Activated CD4-positive, alpha-beta memory T cell treated with anti-CD3 and anti-CD28 coated beads for 36 hours (primary cell): Measurements from ENCODE around the gene HSP90B1. TPM values are rescaled to one million over a fixed set of nuclear protein-coding genes. Genes with fewer than 3 reads are reported as not detected.

Source experiments
- CTCF ChIA-PET: fragments of 350-600 bp; sonication (Branson Sonifier 250); formaldehyde crosslinking; loops from one replicate; lab custom pipeline; 2021; ENCODE audit warnings: antibody characterized with exemption, inconsistent platforms; lab: Charles Lee
- POLR2A ChIA-PET: fragments of 350-600 bp; sonication (Branson Sonifier 250); formaldehyde crosslinking; loops from one replicate; lab custom pipeline; 2021; ENCODE audit warnings: antibody characterized with exemption; lab: Charles Lee
- DNase-seq: peaks from one replicate; pipeline ENCODE4 v3.0.0-alpha.2; 2020
- H3K27ac Mint-ChIP-seq: one replicate; pipeline ENCODE4 v1.8.0; 2021; ENCODE audit warnings: mixed read lengths
- H3K27me3 Mint-ChIP-seq: one replicate; pipeline ENCODE4 v1.8.0; 2021; ENCODE audit warnings: mixed read lengths
- H3K36me3 Mint-ChIP-seq: one replicate; pipeline ENCODE4 v1.8.0; 2021; ENCODE audit warnings: mixed read lengths
- H3K4me1 Mint-ChIP-seq: one replicate; pipeline ENCODE4 v1.8.0; 2021; ENCODE audit warnings: low read depth, mixed read lengths
- H3K4me3 Mint-ChIP-seq: one replicate; pipeline ENCODE4 v1.8.0; 2021; ENCODE audit warnings: mild to moderate bottlenecking, mixed read lengths
- H3K9me3 Mint-ChIP-seq: one replicate; pipeline ENCODE4 v1.8.0; 2021; ENCODE audit warnings: mixed read lengths
- intact Hi-C: fragments of 100-400 bp; cut with micrococcal nuclease; formaldehyde crosslinking; loops from one replicate; pipeline ENCODE4 v1.15.1; 2023
- total RNA-seq, 2 experiments: library from RNA; stranded (reverse); gene quantifications; one replicate each; pipeline ENCODE4 v1.2.3, GENCODE V29; 2021

The HSP90B1 gene
- total RNA-seq = 100 to 1,000 TPM; 452 to 453 TPM

DNA sequence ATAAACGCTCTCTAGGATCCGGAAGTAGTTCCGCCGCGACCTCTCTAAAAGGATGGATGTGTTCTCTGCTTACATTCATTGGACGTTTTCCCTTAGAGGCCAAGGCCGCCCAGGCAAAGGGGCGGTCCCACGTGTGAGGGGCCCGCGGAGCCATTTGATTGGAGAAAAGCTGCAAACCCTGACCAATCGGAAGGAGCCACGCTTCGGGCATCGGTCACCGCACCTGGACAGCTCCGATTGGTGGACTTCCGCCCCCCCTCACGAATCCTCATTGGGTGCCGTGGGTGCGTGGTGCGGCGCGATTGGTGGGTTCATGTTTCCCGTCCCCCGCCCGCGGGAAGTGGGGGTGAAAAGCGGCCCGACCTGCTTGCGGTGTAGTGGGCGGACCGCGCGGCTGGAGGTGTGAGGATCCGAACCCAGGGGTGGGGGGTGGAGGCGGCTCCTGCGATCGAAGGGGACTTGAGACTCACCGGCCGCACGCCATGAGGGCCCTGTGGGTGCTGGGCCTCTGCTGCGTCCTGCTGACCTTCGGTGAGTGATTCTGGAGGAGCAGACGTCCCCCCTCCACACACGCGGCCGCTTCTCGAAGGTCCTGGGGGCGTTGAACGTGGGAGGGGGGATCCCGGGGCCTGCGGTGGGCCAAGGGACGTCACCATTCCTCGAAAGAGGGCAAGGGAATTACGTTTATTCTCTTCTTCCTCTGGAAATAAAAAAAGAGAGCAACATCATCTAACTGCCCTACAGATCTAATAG lies at the start of gene HSP90B1:
Gene HSP90B1 (plus strand): TSS at position 377 of the 753 bp plus-strand sequence. CDS start 106 bp downstream, at position 483.
- Mint-ChIP-seq H3K4me1 (peaks cover 60% of the 10 kb centered on the region), H3K36me3 (peaks cover 52% of the 10 kb centered on the region), H3K27ac (peak within 1 kb of the TSS; percentile 97), H3K9me3 (no peaks in the 10 kb centered on the region), H3K4me3 (peak within 1 kb of the TSS; percentile 86), H3K27me3 (no peaks in the 10 kb centered on the region)
- ChIA-PET POLR2A (interaction anchor here (0.7 to 4.2 kb wide), 16 partner anchors 11 to 358 kb away, joined by 3 to 49 read pairs (median 6); partner anchors contain the start of genes HCFC2, NFYB and TDG), CTCF (interaction anchor here (1.0 to 1.3 kb wide), 4 partner anchors 28 to 179 kb away, joined by 3 to 4 read pairs (median 3); partner anchors contain the start of gene TDG)
- intact Hi-C loops = loop anchor here (1.0 to 5.0 kb wide), 8 partner anchors 22 to 1177 kb away; partner anchors contain the start of genes HCFC2, NFYB, NT5DC3 and TDG
- DNase-seq = peak; percentile 100

DNA sequence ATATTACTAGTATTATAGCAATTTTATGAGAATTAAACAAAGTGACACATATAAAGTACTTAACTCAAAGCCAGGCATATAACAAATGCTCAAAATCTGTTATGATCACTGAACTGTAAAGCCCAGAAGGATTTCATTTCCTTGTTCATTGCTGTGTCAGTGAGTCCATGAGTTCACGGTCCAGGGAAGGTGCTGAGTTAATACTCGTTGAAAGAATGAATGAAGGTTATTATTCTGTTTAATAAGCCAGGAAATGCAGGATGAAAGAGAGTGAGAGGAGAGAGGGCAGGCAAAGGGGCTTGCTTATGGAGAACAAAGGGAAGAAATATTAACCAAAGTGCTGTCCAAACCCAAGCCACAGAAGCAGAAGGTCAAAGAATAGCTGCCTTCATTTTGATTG lies 48.9 kb upstream of the HSP90B1 start:
- Mint-ChIP-seq H3K4me3 (no peak overlapping the region), H3K4me1 (peaks cover 22% of the 10 kb centered on the region), H3K36me3 (no peaks in the 10 kb centered on the region), H3K27ac (no peak overlapping the region), H3K9me3 (no peaks in the 10 kb centered on the region), H3K27me3 (no peaks in the 10 kb centered on the region)
- ChIA-PET CTCF (interaction anchor here (1.0 kb wide), 1 partner anchor 228 kb away, joined by 3 read pairs; no protein-coding TSS in a partner anchor), POLR2A (interaction anchor here (1.8 kb wide), 1 partner anchor 48 kb away, joined by 6 read pairs; the partner anchor contains the start of gene HSP90B1)
- no peak for DNase-seq
- intact Hi-C loops = no loop called here

DNA sequence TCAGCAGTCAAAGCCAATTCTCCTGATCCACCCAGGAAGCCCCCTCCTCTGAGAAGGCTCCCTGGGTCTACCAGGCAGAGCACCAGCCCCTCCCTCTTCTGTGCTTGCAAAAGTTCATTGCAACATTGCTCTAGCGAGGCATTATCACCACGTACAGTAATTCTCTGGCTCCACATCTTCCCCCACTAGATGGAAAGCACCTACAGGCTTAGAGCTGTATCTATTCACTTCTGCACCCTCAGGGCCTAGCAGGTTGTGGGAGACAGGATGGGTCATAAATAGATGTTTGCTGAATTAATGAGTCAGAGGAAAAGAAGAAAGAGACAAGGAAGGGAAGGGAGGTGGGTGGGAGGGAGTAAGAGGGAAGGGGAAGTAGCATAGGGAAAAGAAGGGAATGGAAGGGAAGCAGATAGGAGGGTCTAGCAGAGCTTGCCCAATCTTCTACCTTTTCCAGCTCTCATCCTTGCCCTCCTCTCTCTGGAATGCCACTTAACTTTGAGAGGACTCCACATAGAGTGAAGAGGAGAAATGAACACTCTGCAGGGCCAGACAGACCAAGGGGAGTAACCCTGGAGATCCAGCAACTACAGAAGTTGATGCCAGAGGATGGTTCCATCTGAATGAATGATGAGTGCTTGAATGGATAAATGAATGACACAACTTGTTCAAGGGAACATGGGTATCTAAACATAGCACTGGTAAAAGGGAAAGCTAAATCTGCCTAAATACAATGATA lies 47.2 kb upstream of the HSP90B1 start:
- Mint-ChIP-seq H3K27ac (no peak overlapping the region), H3K9me3 (no peaks in the 10 kb centered on the region), H3K4me1 (peaks cover 22% of the 10 kb centered on the region), H3K36me3 (no peaks in the 10 kb centered on the region), H3K4me3 (no peak overlapping the region), H3K27me3 (no peaks in the 10 kb centered on the region)
- no peak for DNase-seq
- intact Hi-C loops = no loop called here
- ChIA-PET CTCF (interaction anchor here (1.4 to 2.9 kb wide), 2 partner anchors 18 to 226 kb away, joined by 8 to 27 read pairs; no protein-coding TSS in a partner anchor), POLR2A (no interaction called here)

DNA sequence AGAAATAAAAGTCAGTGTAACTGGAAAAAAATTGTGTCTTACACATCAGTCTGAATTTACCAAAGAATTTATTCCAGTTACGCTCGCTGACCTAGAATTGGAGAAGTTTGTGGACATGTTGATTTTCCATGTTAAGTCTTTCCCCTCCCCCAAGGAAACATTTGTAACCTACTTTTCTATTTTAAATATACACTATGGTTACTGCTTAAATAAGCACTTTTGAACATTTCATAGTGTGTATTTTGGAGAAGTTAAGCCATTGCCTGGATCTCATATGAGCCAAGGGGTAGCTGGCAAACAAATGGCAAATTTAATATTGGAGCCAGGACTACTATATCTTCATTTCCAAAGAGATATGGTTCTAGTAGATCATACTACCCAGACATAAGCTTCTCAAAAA lies 46.3 kb upstream of the HSP90B1 start:
- POLR2A ChIA-PET = no interaction called here
- peaks cover 20% of the 10 kb centered on the region for H3K4me1 Mint-ChIP-seq
- H3K4me3 Mint-ChIP-seq = no peak overlapping the region
- CTCF ChIA-PET = interaction anchor here (0.7 to 2.9 kb wide), 13 partner anchors 18 to 225 kb away, joined by 3 to 27 read pairs (median 4); no protein-coding TSS in a partner anchor
- H3K27ac Mint-ChIP-seq = no peak overlapping the region
- intact Hi-C loops = loop anchor here (1.0 to 2.0 kb wide), 3 partner anchors 41 to 225 kb away; partner anchors contain the start of gene HCFC2
- DNase-seq = no peak
- H3K36me3 Mint-ChIP-seq = no peaks in the 10 kb centered on the region
- no peaks in the 10 kb centered on the region for H3K27me3 Mint-ChIP-seq
- no peaks in the 10 kb centered on the region for H3K9me3 Mint-ChIP-seq

DNA sequence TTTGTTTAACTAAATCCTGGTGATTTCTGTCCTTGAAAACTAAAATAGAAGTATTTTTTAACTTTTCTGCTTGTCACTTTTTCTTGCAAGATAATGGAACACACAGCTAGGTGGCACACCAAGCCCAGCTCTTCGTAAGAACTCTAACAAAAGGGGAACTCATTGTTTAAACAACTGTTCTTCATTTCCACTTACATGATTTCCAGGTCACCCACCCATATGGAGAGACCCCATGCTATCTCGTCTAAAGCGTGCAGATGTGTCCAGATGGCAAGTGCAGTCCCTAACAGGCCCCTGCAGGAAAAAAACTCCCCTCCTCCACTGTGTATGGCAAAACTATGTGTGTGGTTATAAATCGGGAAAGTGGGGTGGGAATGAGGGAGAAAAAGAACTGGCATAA lies 45.9 kb upstream of the HSP90B1 start:
- peaks cover 16% of the 10 kb centered on the region for H3K4me1 Mint-ChIP-seq
- H3K27me3 Mint-ChIP-seq = no peaks in the 10 kb centered on the region
- no peak overlapping the region for H3K4me3 Mint-ChIP-seq
- H3K9me3 Mint-ChIP-seq = no peaks in the 10 kb centered on the region
- no peak overlapping the region for H3K27ac Mint-ChIP-seq
- intact Hi-C loops = loop anchor here (1.0 to 2.0 kb wide), 3 partner anchors 41 to 225 kb away; partner anchors contain the start of gene HCFC2
- H3K36me3 Mint-ChIP-seq = no peaks in the 10 kb centered on the region
- ChIA-PET POLR2A (no interaction called here), CTCF (interaction anchor here (0.7 to 2.9 kb wide), 13 partner anchors 17 to 224 kb away, joined by 3 to 27 read pairs (median 4); no protein-coding TSS in a partner anchor)
- peak; percentile 57 for DNase-seq

DNA sequence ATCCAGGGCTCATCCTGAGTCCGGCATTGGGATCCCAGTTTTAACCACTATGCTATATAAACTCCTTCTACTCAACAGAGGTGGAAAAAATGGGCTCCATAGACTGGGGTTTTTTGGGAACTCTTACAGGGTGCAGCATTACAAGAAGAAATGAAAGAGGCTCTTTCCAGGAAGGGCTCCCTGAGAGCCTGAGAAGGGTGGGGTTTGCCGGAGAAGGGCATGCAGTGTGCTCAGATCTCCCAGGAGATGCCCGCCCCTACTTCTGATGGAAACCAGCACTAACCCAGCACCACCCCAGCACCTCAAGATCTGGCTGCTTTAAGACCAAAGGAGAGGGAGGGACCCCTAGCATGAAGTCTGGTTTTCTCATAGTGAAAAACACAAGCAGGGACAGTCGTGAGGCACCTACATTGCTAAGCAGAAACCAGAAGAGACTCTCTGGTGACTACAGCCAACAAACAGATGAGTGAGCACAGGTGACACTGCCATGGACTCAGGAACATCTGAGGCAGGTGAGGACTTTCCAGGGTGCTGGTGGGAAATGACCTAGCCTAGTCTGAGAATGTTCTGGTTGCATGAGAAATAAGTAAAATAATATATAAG lies 43.9 kb upstream of the HSP90B1 start:
- H3K4me1 Mint-ChIP-seq = peaks cover 7% of the 10 kb centered on the region
- H3K9me3 Mint-ChIP-seq = no peaks in the 10 kb centered on the region
- H3K36me3 Mint-ChIP-seq = no peaks in the 10 kb centered on the region
- intact Hi-C loops = no loop called here
- ChIA-PET CTCF (interaction anchor here (0.9 kb wide), 1 partner anchor 16 kb away, joined by 5 read pairs; no protein-coding TSS in a partner anchor), POLR2A (no interaction called here)
- no peak for DNase-seq
- no peak overlapping the region for H3K27ac Mint-ChIP-seq
- H3K27me3 Mint-ChIP-seq = no peaks in the 10 kb centered on the region
- no peak overlapping the region for H3K4me3 Mint-ChIP-seq

DNA sequence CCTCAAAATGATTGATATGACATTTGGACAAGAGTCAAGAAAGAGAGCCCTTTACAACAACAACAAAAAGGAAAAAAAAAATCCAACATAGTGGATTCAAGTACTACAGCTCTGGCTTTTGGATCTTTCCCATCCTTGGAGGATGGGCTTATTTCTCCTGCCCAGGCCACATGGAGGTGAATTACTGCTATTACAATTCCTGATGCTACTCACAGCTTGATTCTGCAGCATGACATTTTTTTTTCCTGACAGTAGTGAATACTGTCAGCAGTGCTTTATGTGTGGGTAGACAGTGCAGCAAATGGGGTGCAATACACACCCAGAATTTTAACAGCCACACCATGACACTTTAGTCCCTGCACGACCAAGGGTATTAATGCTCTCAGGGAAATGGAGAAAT lies 42.5 kb upstream of the HSP90B1 start:
- no peaks in the 10 kb centered on the region for H3K27me3 Mint-ChIP-seq
- ChIA-PET CTCF (interaction anchor here (1.0 kb wide), 1 partner anchor 221 kb away, joined by 4 read pairs; no protein-coding TSS in a partner anchor), POLR2A (interaction anchor here (0.6 kb wide), 2 partner anchors 304 to 1168 kb away, joined by 3 to 4 read pairs; no protein-coding TSS in a partner anchor)
- no peak overlapping the region for H3K27ac Mint-ChIP-seq
- no peak overlapping the region for H3K4me3 Mint-ChIP-seq
- DNase-seq = no peak
- intact Hi-C loops = no loop called here
- H3K36me3 Mint-ChIP-seq = no peaks in the 10 kb centered on the region
- no peaks in the 10 kb centered on the region for H3K9me3 Mint-ChIP-seq
- peaks cover 7% of the 10 kb centered on the region for H3K4me1 Mint-ChIP-seq

DNA sequence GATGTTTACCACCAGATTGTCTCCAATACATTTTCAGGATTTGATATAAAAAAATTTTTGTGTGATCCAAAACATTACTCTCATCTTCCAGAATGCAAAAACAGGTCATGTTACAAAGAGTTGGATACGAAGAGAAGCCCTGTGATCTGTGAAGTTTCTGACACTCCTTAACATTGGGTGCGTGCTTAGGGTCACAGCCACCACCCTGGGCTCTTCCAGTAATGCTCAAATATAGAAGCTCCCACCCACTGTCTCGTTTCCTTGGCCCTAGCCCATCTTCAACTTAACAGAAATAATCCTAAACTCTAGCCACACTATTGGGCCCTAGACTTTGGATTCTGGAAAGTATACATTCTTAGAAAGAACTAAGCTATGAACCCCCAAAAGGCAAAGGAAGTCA lies 32.9 kb upstream of the HSP90B1 start:
- H3K36me3 Mint-ChIP-seq = no peaks in the 10 kb centered on the region
- H3K27me3 Mint-ChIP-seq = no peaks in the 10 kb centered on the region
- no peak overlapping the region for H3K4me3 Mint-ChIP-seq
- no peaks in the 10 kb centered on the region for H3K9me3 Mint-ChIP-seq
- intact Hi-C loops = no loop called here
- ChIA-PET CTCF (interaction anchor here (1.1 kb wide), 1 partner anchor 11 kb away, joined by 3 read pairs; no protein-coding TSS in a partner anchor), POLR2A (no interaction called here)
- H3K4me1 Mint-ChIP-seq = peaks cover 28% of the 10 kb centered on the region
- DNase-seq = no peak
- H3K27ac Mint-ChIP-seq = no peak overlapping the region

DNA sequence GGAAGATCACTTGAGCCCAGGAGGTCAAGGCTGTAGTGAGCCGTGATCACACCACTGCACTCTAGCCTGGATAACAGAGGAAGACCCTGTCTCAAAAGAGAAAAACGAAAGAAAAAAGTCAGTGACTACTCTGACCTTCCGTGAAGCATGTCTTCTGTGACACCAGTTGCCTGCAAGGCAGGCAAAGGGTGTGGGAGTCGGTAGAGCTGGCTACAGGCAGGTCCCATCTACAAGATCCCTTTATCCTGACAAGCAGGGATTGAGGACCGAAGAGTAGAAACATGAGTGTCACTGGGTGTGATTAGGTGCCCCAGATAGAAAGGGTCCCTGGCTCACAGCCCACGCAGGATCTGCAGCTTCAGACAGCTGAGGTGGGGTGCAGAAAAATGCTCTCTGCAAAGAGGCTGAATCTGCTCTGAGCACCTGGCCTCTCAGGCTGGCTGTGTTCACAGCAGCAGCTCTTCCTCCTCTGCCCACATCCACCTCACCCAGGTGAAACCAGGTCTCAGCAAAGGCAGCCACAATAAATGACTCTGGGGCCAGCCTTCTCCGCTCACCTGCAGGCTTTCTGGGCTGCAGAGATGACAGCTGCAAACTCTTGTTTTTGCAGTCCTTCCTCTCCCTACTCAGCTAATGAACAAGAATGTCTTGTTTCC lies 28.6 kb upstream of the HSP90B1 start:
- DNase-seq = peak; percentile 48
- Mint-ChIP-seq H3K27ac (peak overlapping the region; percentile 72), H3K36me3 (no peaks in the 10 kb centered on the region), H3K4me3 (peak overlapping the region; percentile 21), H3K4me1 (peaks cover 58% of the 10 kb centered on the region), H3K27me3 (no peaks in the 10 kb centered on the region), H3K9me3 (no peaks in the 10 kb centered on the region)
- intact Hi-C loops = no loop called here
- CTCF ChIA-PET = interaction anchor here (0.8 to 1.9 kb wide), 6 partner anchors 15 to 208 kb away, joined by 3 to 8 read pairs (median 4); no protein-coding TSS in a partner anchor
- POLR2A ChIA-PET = interaction anchor here (0.6 to 0.9 kb wide), 3 partner anchors 12 to 27 kb away, joined by 3 read pairs; no protein-coding TSS in a partner anchor

DNA sequence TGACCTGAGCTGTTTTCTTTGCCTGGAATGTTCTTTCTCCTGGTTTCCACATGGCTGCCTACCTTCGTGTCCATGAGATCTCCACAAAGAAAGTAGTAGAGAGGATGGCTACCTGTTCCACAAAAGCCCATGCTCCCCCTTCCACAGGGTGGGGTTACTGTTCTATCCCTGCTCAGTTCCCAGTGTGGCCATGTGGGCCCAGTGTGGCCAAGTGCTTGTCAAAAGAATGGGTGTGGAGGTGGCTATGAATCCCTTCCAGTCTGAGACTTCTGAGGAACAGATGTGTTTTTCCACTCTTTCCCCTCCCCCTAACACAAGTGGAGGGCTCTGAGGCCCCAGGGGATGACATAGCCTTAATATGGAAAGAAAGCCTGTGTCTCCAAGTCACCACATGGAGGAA lies 26.2 kb upstream of the HSP90B1 start:
- DNase-seq = no peak
- H3K4me3 Mint-ChIP-seq = no peak overlapping the region
- H3K27ac Mint-ChIP-seq = no peak overlapping the region
- no peaks in the 10 kb centered on the region for H3K36me3 Mint-ChIP-seq
- no peaks in the 10 kb centered on the region for H3K9me3 Mint-ChIP-seq
- peaks cover 59% of the 10 kb centered on the region for H3K4me1 Mint-ChIP-seq
- H3K27me3 Mint-ChIP-seq = no peaks in the 10 kb centered on the region
- intact Hi-C loops = no loop called here
- ChIA-PET POLR2A (no interaction called here), CTCF (interaction anchor here (1.4 kb wide), 1 partner anchor 205 kb away, joined by 3 read pairs; no protein-coding TSS in a partner anchor)
